CD4-positive, alpha-beta memory T cell (primary cell): ENCODE measurements around the gene DVL2. TPM values are rescaled to one million over a fixed set of nuclear protein-coding genes. Genes with fewer than 3 reads are reported as not detected.

Experiments
- CTCF ChIA-PET: fragments of 350-600 bp; sonication (Branson Sonifier 250); formaldehyde crosslinking; loops from one replicate; lab custom pipeline; 2021; ENCODE audit warnings: inconsistent platforms; ENCODE audit not compliant: partially characterized antibody; lab: Charles Lee
- POLR2A ChIA-PET: fragments of 350-600 bp; sonication (Branson Sonifier 250); formaldehyde crosslinking; loops from one replicate; lab custom pipeline; 2021; ENCODE audit not compliant: partially characterized antibody; lab: Charles Lee
- DNase-seq, 5 donors: peaks; one replicate each; pipeline versions ENCODE4 v3.0.0 to v3.0.0-alpha.2; 2020 to 2022; ENCODE audit warnings: mixed read lengths in 1 of 5
- H3K27ac ChIP-seq: one replicate; pipeline ENCODE4 v1.7.0; 2013; ENCODE audit warnings: low read depth, low read length
- H3K27me3 ChIP-seq: 2 replicates; pipeline ENCODE4 v1.7.0; 2013; ENCODE audit warnings: mild to moderate bottlenecking, low read length, moderate library complexity; ENCODE audit not compliant: insufficient read depth
- H3K36me3 ChIP-seq: 2 replicates; pipeline ENCODE4 v1.7.0; 2013; ENCODE audit warnings: mild to moderate bottlenecking, low read length, moderate library complexity; ENCODE audit not compliant: insufficient read depth
- H3K4me1 ChIP-seq: 2 replicates; pipeline ENCODE4 v1.7.0; 2013; ENCODE audit warnings: mild to moderate bottlenecking, low read length, moderate library complexity; ENCODE audit not compliant: insufficient read depth
- H3K4me3 ChIP-seq, 2 donors: one replicate each; pipeline ENCODE4 v1.7.0; 2013; ENCODE audit warnings: low read length in 2 of 2, mild to moderate bottlenecking in 1 of 2
- H3K9me3 ChIP-seq, 2 donors: one replicate each; pipeline ENCODE4 v1.7.0; 2013; ENCODE audit warnings: low read length in 2 of 2, control low read depth in 1 of 2; ENCODE audit not compliant: control insufficient read depth in 1 of 2
- H3K27ac Mint-ChIP-seq, 7 donors: one replicate each; pipeline ENCODE4 v1.8.0; 2020 to 2021; ENCODE audit warnings: mixed read lengths in 7 of 7, mild to moderate bottlenecking in 6 of 7, inconsistent platforms in 3 of 7, moderate library complexity in 3 of 7
- H3K27me3 Mint-ChIP-seq, 2 donors: one replicate each; pipeline ENCODE4 v1.8.0; 2020 to 2021; ENCODE audit warnings: mixed read lengths in 2 of 2
- H3K36me3 Mint-ChIP-seq, 2 donors: one replicate each; pipeline ENCODE4 v1.8.0; 2020 to 2021; ENCODE audit warnings: mixed read lengths in 2 of 2, inconsistent platforms in 1 of 2, mild to moderate bottlenecking in 1 of 2
- H3K4me1 Mint-ChIP-seq, 4 donors: one replicate each; pipeline ENCODE4 v1.8.0; 2020 to 2021; ENCODE audit warnings: mixed read lengths in 4 of 4, mild to moderate bottlenecking in 1 of 4
- H3K4me3 Mint-ChIP-seq, 8 donors: one replicate each; pipeline ENCODE4 v1.8.0; 2020 to 2021; ENCODE audit warnings: mixed read lengths in 8 of 8, mild to moderate bottlenecking in 7 of 8, moderate library complexity in 6 of 8, inconsistent platforms in 3 of 8
- H3K9me3 Mint-ChIP-seq, 8 donors: one replicate each; pipeline ENCODE4 v1.8.0; 2020 to 2021; ENCODE audit warnings: mixed read lengths in 8 of 8, mild to moderate bottlenecking in 5 of 8, inconsistent platforms in 3 of 8, moderate library complexity in 1 of 8
- intact Hi-C: fragments of 100-400 bp; cut with micrococcal nuclease; formaldehyde crosslinking; loops from one replicate; pipeline ENCODE4 v1.15.1; 2023
- polyA plus RNA-seq, 2 donors: library from polyadenylated mRNA; unstranded; fragments of 300-500 nt; fragmentation: Illumina TruSeq; gene quantifications; one replicate each; pipeline ENCODE4 v1.2.3, GENCODE V29; 2021
- total RNA-seq, 2 experiments: library from RNA; stranded (reverse); gene quantifications; one replicate each; pipeline ENCODE4 v1.2.3, GENCODE V29; 2021

The DVL2 gene
- total and polyA plus RNA-seq, 4 experiments from 2014 or later, result 22.0 to 76.8 (median 49.4) TPM

- Histone ChIP-seq H3K36me3 (peaks cover 22% of the 10 kb centered on the region), H3K4me1 (peaks cover 68% of the 10 kb centered on the region), H3K27ac (no peak overlapping the region), H3K4me3 (no peak overlapping the region), H3K9me3 (no peaks in the 10 kb centered on the region), H3K27me3 (no peaks in the 10 kb centered on the region)
- intact Hi-C loops, result loop anchor here (10.0 kb wide), 1 partner anchor 609 kb away; no protein-coding TSS in a partner anchor
- H3K4me3 Mint-ChIP-seq, result peak overlapping the region in 6 of 8 donors; percentile 17 to 97 (median 94)
- H3K27me3 Mint-ChIP-seq, result no peaks in the 10 kb centered on the region
- H3K36me3 Mint-ChIP-seq, result peaks cover 19 to 53% of the 10 kb centered on the region in 2 donors
- no peaks in the 10 kb centered on the region for H3K9me3 Mint-ChIP-seq
- POLR2A ChIA-PET, result interaction anchor here (0.7 to 17.6 kb wide), 4 partner anchors 14 to 190 kb away, joined by 3 to 435 read pairs (median 59); partner anchors contain the start of genes ACADVL, CTDNEP1, DLG4 and ELP5
- CTCF ChIA-PET, result interaction anchor here (1.2 to 6.0 kb wide), 4 partner anchors 15 to 16 kb away, joined by 3 to 48 read pairs (median 10); partner anchors contain the start of genes ACADVL, CTDNEP1 and DLG4
- H3K4me1 Mint-ChIP-seq, result peaks cover 41 to 76% (median 57%) of the 10 kb centered on the region in 4 donors
- DNase-seq, result no peak
- H3K27ac Mint-ChIP-seq, result peak overlapping the region; percentile 77 to 98 (median 96)
These were observed 1.7 kb upstream of the DVL2 start for GRCh38 chr17:7235693-7236665.

GRCh38 chr17:7233701-7234082, 625 bp downstream of the DVL2 start:
- peaks cover 32% of the 10 kb centered on the region for H3K36me3 ChIP-seq
- no peaks in the 10 kb centered on the region for H3K9me3 ChIP-seq
- Mint-ChIP-seq H3K4me1 (peaks cover 34 to 60% (median 47%) of the 10 kb centered on the region in 4 donors), H3K9me3 (no peaks in the 10 kb centered on the region), H3K36me3 (peaks cover 21 to 52% of the 10 kb centered on the region in 2 donors), H3K4me3 (peak overlapping the region; percentile 89 to 97 (median 93)), H3K27ac (peak overlapping the region; percentile 87 to 98 (median 96)), H3K27me3 (no peaks in the 10 kb centered on the region)
- H3K27ac ChIP-seq, result peak overlapping the region; percentile 87
- H3K4me1 ChIP-seq, result peaks cover 54% of the 10 kb centered on the region
- DNase-seq, result no peak
- POLR2A ChIA-PET, result interaction anchor here (0.5 to 17.6 kb wide), 17 partner anchors 9 to 454 kb away, joined by 3 to 435 read pairs (median 4); partner anchors contain the start of genes ACADVL, ACAP1, ATP1B2 and CTDNEP1
- H3K4me3 ChIP-seq, result peak overlapping the region; percentile 48 to 98
- CTCF ChIA-PET, result interaction anchor here (1.0 to 6.0 kb wide), 2 partner anchors 13 to 20 kb away, joined by 3 to 48 read pairs; partner anchors contain the start of genes ACADVL and DLG4
- intact Hi-C loops, result loop anchor here (1.0 to 10.0 kb wide), 2 partner anchors 14 to 611 kb away; partner anchors contain the start of genes ACADVL and DLG4
- no peaks in the 10 kb centered on the region for H3K27me3 ChIP-seq

- peaks cover 24 to 52% of the 10 kb centered on the region in 2 donors for H3K36me3 Mint-ChIP-seq
- no peaks in the 10 kb centered on the region for H3K27me3 Mint-ChIP-seq
- peaks cover 32 to 56% (median 41%) of the 10 kb centered on the region in 4 donors for H3K4me1 Mint-ChIP-seq
- POLR2A ChIA-PET, result interaction anchor here (17.6 kb wide), 1 partner anchor 11 kb away, joined by 435 read pairs; the partner anchor contains the start of genes ACADVL and DLG4
- no peaks in the 10 kb centered on the region for H3K9me3 Mint-ChIP-seq
- H3K27ac ChIP-seq, result no peak overlapping the region
- peaks cover 49% of the 10 kb centered on the region for H3K4me1 ChIP-seq
- no peaks in the 10 kb centered on the region for H3K9me3 ChIP-seq
- H3K36me3 ChIP-seq, result peaks cover 40% of the 10 kb centered on the region
- H3K27me3 ChIP-seq, result no peaks in the 10 kb centered on the region
- peak overlapping the region in 4 of 7 donors; percentile 2 to 46 (median 10) for H3K27ac Mint-ChIP-seq
- peak overlapping the region in 7 of 8 donors; percentile 3 to 46 (median 32) for H3K4me3 Mint-ChIP-seq
- H3K4me3 ChIP-seq, result no peak overlapping the region
- CTCF ChIA-PET, result interaction anchor here (6.0 kb wide), 1 partner anchor 12 kb away, joined by 48 read pairs; the partner anchor contains the start of genes ACADVL and DLG4
- intact Hi-C loops, result loop anchor here (10.0 kb wide), 1 partner anchor 613 kb away; no protein-coding TSS in a partner anchor
- DNase-seq, result no peak
These were observed 2.2 kb downstream of the DVL2 start for GRCh38 chr17:7232114-7232513.

- Histone ChIP-seq H3K9me3 (no peaks in the 10 kb centered on the region), H3K4me3 (no peak overlapping the region), H3K4me1 (peaks cover 23% of the 10 kb centered on the region), H3K36me3 (peaks cover 35% of the 10 kb centered on the region), H3K27ac (no peak overlapping the region), H3K27me3 (no peaks in the 10 kb centered on the region)
- ChIA-PET CTCF (interaction anchor here (6.0 kb wide), 1 partner anchor 9 kb away, joined by 48 read pairs; the partner anchor contains the start of genes ACADVL and DLG4), POLR2A (interaction anchor here (1.1 to 17.6 kb wide), 3 partner anchors 9 to 10 kb away, joined by 3 to 435 read pairs (median 5); partner anchors contain the start of genes ACADVL, DLG4 and PHF23)
- Mint-ChIP-seq H3K4me1 (peaks cover 18 to 35% (median 24%) of the 10 kb centered on the region in 4 donors), H3K27ac (no peak overlapping the region), H3K27me3 (no peaks in the 10 kb centered on the region), H3K9me3 (no peaks in the 10 kb centered on the region), H3K4me3 (no peak overlapping the region), H3K36me3 (peaks cover 14 to 52% of the 10 kb centered on the region in 2 donors)
- no peak for DNase-seq
- intact Hi-C loops, result no loop called here
These were observed 4.8 kb downstream of the DVL2 start for GRCh38 chr17:7229504-7229903.

GRCh38 chr17:7228920-7229319, 5.4 kb downstream of the DVL2 start:
- H3K9me3 Mint-ChIP-seq, result no peaks in the 10 kb centered on the region
- Histone ChIP-seq H3K27ac (no peak overlapping the region), H3K4me3 (no peak overlapping the region), H3K36me3 (peaks cover 38% of the 10 kb centered on the region), H3K9me3 (no peaks in the 10 kb centered on the region), H3K27me3 (no peaks in the 10 kb centered on the region), H3K4me1 (peaks cover 22% of the 10 kb centered on the region)
- no peak overlapping the region for H3K4me3 Mint-ChIP-seq
- intact Hi-C loops, result no loop called here
- H3K4me1 Mint-ChIP-seq, result peaks cover 18 to 31% (median 21%) of the 10 kb centered on the region in 4 donors
- H3K27ac Mint-ChIP-seq, result no peak overlapping the region
- CTCF ChIA-PET, result interaction anchor here (0.7 kb wide), 1 partner anchor 31 kb away, joined by 3 read pairs; no protein-coding TSS in a partner anchor
- POLR2A ChIA-PET, result interaction anchor here (17.6 kb wide), 1 partner anchor 8 kb away, joined by 435 read pairs; the partner anchor contains the start of genes ACADVL and DLG4
- DNase-seq, result no peak
- no peaks in the 10 kb centered on the region for H3K27me3 Mint-ChIP-seq
- H3K36me3 Mint-ChIP-seq, result peaks cover 15 to 55% of the 10 kb centered on the region in 2 donors

GRCh38 chr17:7226721-7227710, 7.3 kb downstream of the DVL2 start:
- H3K27me3 ChIP-seq, result no peaks in the 10 kb centered on the region
- no peak overlapping the region for H3K27ac ChIP-seq
- peaks cover 3% of the 10 kb centered on the region for H3K4me1 ChIP-seq
- H3K27me3 Mint-ChIP-seq, result no peaks in the 10 kb centered on the region
- H3K9me3 Mint-ChIP-seq, result no peaks in the 10 kb centered on the region
- intact Hi-C loops, result no loop called here
- H3K4me3 Mint-ChIP-seq, result no peak overlapping the region
- CTCF ChIA-PET, result no interaction called here
- no peak overlapping the region for H3K4me3 ChIP-seq
- DNase-seq, result no peak
- POLR2A ChIA-PET, result interaction anchor here (15.3 to 17.6 kb wide), 2 partner anchors 6 to 9 kb away, joined by 435 read pairs; partner anchors contain the start of genes ACADVL, DLG4, DVL2 and GABARAP
- H3K27ac Mint-ChIP-seq, result no peak overlapping the region
- H3K36me3 ChIP-seq, result peaks cover 56% of the 10 kb centered on the region
- H3K4me1 Mint-ChIP-seq, result peaks cover 3 to 13% (median 7%) of the 10 kb centered on the region in 4 donors
- no peaks in the 10 kb centered on the region for H3K9me3 ChIP-seq
- H3K36me3 Mint-ChIP-seq, result peaks cover 20 to 63% of the 10 kb centered on the region in 2 donors
